GM21381 (cell line): ENCODE data around the gene RYR3.

Source experiments
- ATAC-seq: cut with Tn5 transposase; IDR thresholded peaks from one replicate; pipeline ENCODE4 v1.9.1; 2021; ENCODE audit warnings: mild to moderate bottlenecking, moderate library complexity; ENCODE audit not compliant: unreplicated experiment

Gene RYR3

DNA sequence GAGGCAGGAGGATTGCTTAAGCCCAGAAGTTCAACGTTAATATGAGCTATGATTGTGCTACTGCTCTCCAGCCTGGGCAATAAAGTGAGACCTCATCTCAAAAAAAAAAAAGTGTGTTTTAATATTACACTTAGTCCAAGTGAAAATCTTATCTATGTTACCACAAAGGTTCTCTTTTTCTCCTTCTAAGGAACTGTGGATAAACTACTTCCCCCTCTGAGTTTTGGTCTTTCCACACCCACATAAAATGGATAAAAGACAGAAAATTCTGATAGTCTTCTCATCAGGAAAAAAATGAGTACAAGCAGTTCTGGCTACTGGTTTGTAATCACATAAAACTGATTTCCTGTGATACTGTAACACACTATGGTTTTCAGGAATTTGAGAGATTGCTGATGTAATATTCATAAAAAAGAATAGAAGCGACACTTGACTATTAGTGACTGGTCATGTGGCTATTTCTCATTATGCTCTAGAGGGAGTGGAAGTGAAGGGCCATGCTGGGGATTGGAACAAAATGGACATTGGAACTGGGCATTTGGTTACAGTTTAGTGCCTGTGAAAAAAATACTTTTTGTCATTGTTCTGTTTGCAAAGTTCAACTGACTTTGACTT lies 68.2 kb downstream of the RYR3 start:
- ATAC-seq: no peak

GRCh38 chr15:33380406-33380805 lies 69.6 kb downstream of the RYR3 start:
- no peak for ATAC-seq

DNA sequence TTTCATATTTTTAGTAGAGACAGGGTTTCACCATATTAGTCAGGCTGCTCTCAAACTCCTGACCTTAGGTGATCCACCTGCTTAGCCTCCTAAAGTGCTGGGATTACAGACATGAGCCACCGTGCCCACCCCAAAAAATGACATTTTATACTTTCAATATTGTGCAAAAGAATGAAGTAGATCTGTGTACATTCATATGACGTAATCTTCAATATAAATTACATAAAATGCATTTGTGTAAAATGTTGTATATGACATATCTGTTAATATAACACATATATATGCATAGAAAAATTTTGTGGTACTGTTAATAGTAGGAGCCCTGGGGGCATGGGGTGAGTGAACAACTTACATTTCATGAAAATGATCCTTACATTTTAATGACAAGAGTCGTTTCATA lies 71.7 kb downstream of the RYR3 start:
- no peak for ATAC-seq

DNA sequence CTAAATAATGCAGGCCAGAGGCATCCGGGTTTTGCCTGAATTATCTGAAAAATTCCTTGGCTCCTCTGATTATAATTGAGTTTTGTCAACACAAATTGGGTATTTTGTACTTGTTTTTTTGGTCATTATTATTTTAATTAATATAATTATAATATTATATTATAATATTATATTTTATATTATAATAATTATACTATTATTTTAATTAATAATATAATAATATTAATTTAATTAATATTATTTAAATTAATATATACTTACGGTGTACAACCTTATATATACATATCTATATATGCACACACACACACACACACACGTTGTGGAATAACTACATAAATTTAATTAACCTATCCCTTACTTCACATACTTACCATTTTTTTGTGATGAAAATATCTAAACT lies 73.5 kb downstream of the RYR3 start:
- no peak for ATAC-seq

DNA sequence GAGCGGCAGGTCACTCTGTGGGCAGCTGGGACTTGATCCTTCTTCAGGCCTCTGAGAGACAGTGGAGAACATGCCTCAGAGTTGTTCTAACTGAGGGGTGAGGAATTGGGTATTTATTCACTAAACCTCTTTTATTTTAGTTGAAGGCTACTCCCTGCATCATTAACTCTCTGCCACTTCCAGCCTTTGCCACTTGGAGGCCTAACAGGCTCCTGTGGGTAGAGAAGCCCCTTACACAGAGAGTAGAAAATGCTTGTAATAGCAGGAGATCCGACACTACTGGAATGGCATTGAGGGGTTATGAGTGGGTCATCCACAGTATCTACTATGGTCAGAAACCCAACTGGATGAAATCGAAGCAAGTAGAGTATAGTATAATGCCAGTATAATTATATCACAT lies 81.7 kb downstream of the RYR3 start:
- no peak for ATAC-seq

DNA sequence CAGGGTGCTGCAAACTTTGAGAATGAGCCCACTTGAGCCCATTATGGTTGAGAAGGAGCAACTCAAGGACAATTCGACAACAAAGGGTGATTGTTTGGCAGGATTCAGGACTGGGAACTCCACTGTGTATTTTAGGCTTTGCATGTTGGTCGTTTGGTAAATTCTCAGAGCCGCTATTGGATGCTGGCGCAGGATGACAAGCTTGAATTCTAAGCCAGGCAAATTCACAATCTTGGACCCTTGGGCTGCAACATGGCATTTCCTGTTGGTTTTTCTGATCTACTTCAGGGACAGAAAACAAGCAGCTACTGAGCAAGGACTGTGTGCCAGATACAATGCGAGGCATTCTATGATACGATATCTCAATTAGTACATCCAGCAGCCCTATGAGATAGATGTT lies 82.8 kb downstream of the RYR3 start:
- ATAC-seq: no peak

- no peak for ATAC-seq
These were observed 84.6 kb downstream of the RYR3 start for GRCh38 chr15:33395321-33395720.

DNA sequence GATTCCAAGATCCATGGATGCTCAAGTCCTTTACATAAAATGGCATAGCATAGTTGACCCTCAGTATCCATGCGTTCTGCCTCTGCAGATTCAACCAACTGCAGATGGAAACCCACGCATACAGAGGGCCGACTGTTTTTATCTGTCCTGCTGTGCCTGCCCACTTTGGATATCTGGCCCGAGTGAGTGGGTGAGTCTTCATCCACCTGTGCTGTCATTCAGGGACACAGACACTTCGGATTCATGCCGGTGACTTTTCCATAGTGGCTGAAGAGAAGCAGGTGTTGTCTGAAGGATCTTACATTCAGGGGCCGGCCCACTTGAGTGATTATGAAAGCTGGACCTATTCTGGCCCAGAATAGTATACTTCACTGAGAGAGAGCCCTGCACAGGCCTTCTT lies 85.1 kb downstream of the RYR3 start:
- no peak for ATAC-seq

- no peak for ATAC-seq
These were observed 85.7 kb downstream of the RYR3 start for GRCh38 chr15:33396475-33396874.

- ATAC-seq: no peak
These were observed 87.8 kb downstream of the RYR3 start for GRCh38 chr15:33398555-33398954.

DNA sequence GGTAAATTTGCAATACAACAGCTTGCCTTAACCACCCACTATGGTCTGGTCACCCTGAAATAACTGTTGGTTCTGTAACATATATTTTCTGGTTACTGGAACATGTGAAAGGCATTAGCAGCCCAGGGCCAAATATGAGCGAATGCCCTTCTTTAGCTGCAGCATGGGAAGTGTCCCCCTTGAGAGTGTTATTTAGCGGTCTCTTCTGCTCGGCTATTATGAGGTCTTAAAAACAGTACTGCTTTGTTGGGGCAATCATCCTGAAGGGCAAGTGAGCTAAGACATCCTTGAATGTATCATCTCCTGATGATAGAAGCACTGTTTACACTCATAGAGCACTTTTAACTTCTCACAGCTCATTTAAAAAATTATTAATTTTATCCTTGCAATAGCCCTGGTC lies 90.2 kb downstream of the RYR3 start:
- no peak for ATAC-seq

GRCh38 chr15:33402600-33402999 lies 91.8 kb downstream of the RYR3 start:
- no peak for ATAC-seq

GRCh38 chr15:33405096-33405495 lies 94.3 kb downstream of the RYR3 start:
- ATAC-seq: no peak

GRCh38 chr15:33411596-33412540 lies 101.1 kb downstream of the RYR3 start:
- no peak for ATAC-seq

GRCh38 chr15:33419701-33420100 lies 108.9 kb downstream of the RYR3 start:
- no peak for ATAC-seq

DNA sequence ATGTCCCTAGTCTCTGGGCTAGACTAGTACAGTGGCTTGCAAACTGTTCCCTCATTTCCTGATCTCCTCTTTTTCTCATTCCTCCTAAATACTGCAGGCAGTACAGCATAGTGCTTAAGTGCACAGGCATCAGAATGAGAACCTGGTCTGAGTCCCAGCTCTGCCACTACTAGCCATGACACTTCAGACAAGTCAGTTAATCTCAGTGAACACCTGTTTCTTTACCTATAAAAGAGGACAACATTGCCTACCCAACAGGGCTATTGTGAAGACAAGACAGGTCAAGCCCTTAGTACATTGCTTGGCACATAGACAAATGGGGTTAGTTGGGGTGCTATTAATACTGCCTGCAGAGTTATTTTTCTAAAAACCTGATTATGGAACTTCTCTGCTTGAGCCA lies 113.3 kb downstream of the RYR3 start:
- no peak for ATAC-seq

DNA sequence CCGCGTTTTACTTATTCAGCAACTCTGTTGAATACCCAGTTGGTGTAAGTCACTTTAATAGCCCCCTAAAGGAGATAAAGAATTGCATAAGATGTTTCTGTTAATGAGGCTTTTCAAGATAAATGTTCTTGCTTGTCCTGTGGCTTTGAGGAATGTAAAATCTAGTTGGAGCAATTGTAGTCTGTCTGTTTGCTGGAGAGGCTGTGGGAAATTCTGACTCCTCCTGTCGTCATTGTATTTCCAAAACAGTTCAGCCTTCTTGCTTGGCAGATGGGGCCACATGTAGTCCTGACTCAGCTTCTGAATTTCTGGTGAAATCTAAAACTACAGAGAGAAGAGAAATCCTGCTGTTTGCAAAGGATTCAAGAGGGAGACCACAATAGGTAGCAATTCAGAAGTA lies 114.4 kb downstream of the RYR3 start:
- ATAC-seq: no peak

DNA sequence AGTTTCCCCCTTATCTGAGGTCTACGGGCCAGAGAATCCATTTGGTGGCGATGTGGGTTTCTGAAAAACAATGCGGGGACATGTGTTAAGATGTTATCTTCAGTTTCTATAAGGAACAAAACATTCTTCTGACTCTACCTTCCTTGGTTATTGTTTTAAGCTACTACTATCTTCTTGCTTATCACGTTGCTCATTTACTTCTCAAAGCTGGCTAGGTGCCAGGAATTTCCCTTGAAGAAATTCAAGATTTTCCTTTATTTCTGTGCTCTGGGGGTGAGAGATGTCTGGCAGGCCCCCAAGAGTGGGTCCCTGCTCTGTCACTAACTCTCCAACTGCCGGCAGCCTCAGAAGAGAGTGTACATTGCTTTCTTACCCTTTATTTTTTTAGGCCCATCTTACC lies 119.8 kb downstream of the RYR3 start:
- no peak for ATAC-seq

DNA sequence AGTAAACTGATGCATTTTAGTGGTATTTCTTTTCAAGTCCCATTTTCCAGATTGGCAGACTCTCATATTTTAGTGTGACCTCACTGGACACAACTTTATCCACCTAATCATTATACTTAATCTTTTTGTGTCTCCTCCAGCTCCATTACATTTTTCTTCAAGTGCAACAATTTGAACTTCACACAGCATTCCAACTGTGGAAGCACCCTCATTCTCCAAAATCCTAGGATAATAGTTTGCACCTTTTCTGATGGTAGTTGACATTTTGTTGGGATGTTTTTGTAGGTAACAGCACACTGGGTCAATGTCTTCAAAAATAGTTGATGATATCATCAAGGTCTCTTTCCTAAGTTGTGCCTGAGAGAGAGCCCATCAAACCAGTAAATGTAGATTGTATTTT lies 123.1 kb downstream of the RYR3 start:
- ATAC-seq: no peak

DNA sequence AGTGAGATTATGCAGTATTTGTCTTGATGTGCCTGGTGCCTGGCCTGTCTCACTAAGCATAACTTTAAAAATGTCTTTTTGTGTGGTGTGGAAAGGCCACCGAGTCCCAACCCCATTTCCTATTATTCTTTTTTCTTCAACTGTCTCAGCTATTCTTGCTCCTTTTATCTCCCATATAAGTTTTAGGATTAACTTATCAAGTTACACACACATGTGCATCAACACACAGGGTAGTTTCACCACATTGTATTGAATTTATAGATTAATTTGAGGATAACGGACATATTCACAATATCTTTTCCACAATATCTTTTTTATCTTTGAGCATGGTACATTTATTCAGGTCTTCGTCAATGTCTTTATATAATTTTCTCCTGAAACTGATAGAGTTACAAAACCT lies 127.6 kb downstream of the RYR3 start:
- no peak for ATAC-seq

DNA sequence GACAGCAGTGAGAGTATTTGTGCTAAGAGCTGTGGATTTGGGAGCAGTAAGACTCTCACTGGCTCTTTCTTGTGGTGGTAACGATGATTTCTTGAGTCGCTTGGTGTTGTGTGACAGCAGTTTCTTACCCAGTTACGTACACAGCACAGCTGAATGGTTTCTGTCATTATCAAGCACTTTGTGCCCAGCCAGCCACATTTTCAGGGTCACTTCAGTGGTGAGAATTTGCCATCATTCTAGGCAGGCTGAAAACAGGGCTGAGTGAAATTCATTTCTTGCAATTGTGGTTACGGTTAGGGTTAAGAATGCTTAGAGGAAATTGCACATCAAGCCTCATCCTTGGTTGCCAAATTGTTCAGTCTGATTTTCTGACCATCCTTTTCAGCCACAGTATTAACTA lies 130.1 kb downstream of the RYR3 start:
- ATAC-seq: no peak

DNA sequence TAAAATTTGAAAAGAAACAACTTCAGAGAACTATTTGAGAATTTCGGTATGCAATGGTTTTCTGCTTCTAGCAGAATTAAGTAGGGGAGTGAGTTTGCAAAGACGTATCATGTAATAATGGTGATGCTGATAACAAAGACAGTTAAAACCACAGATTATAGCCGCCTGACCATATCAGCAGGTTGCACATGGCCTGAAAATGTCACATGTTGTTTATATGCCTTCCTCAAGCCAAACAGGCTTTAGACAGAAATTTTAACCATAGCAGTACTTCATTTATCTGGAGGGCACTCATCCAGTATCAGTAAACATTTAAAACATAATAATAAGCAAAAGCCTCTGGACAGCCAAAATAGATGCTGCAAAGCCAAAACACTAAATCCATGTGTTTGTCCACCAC lies 131.7 kb downstream of the RYR3 start:
- no peak for ATAC-seq

DNA sequence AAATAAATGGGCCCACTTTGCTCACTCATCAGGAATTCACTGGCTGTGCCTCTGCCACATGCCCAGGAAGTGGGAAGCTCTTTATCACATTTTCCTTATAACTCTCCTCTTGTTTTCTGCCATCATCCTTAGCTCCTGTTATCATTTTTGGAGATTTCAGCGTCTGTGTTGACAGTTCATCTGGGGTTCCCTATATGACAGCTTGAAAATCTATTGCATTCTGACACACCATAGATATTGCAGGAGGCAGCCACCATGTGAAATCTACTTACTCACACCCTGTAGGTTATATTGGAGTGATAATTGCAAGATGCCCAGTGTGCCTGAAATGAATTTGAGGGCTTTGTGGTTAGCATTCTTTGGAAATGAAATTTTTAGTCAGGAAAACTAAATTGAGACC lies 132.9 kb downstream of the RYR3 start:
- no peak for ATAC-seq
